ENCODE results near the gene GPAT3. TPM values are rescaled to one million over a fixed set of nuclear protein-coding genes. Genes with fewer than 3 reads are reported as not detected.

The GPAT3 gene
- total and polyA plus RNA-seq, 2 donors, result 9.5 to 13.8 TPM

DNA sequence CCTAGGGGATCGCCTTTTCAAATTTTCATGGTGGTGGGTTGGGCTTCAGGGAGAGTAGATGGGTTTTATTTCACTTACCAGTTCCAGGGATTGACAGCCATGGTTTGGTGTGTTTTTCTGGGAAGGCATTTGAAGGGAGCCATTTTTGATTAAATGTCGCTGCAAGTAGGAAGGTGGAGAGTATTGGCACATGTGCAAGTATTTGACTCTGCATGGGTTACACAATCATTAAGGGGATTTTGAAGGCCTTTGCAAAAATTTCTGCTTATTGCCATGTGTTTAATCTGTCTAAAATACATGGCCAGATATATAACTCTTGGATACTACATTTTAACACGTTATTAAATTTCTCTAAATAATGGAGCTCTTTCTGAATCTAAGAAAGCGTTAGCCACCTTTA, 55.1 kb downstream of the GPAT3 start:
- 74% methylated on average over 4 of the region's 4 CpGs for WGBS
- Histone ChIP-seq H3K4me3 (ENCODE audit: low read depth, low read length) (no peak overlapping the region), H3K4me1 (ENCODE audit: insufficient read depth) (no peaks in the 10 kb centered on the region), H3K36me3 (ENCODE audit: insufficient read depth) (no peaks in the 10 kb centered on the region), H3K27ac (ENCODE audit: low read depth) (no peak overlapping the region)
- DNase-seq (ENCODE audit: extremely low spot score), result no peak

DNA sequence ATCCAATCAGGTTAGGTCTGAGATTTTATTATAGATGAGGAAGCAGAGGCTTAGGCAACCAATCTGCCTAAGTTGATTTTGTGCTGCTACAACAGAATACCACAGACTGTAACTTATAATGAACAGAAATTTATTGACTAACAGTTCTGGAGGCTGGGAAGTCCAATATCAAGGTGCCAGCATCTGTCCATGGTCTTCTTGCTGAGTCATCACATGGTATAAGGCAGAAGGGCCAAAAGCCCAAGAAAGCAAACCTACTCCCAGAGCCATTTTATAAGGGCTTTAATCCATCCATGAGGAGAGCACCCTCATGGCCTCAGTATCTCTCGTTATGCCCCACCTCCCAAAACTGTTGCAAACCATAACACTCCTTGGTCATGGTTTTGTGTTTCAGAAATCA, 55.8 kb downstream of the GPAT3 start:
- H3K27ac ChIP-seq (ENCODE audit: low read depth), result no peak overlapping the region
- H3K4me1 ChIP-seq (ENCODE audit: insufficient read depth), result no peaks in the 10 kb centered on the region
- H3K4me3 ChIP-seq (ENCODE audit: low read depth, low read length), result no peak overlapping the region
- no peaks in the 10 kb centered on the region for H3K36me3 ChIP-seq (ENCODE audit: insufficient read depth)
- DNase-seq (ENCODE audit: extremely low spot score), result no peak
- 94% methylated on average over 1 of the region's 1 CpG for whole genome bisulfite sequencing

DNA sequence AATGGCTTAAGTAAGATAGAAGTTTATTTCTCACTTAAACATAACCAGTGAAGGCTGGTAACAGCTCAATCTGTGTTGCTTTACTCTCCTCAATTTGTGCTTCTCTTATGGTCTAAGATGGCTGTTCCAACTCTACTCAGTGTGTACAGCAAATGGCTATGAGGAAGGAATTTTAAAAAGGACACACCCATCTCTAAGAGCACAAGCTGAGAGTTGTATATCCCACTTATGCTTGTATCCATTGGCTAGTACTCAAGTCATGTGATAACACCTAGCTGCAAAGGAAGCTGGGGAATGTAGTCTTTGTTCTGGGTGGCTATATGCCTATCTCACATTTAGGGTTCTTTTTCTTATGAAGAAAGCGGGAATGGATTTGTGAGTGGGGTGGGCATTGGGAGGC, 63.3 kb downstream of the GPAT3 start:
- no peak for DNase-seq (ENCODE audit: extremely low spot score)
- 98% methylated on average over 1 of the region's 1 CpG for WGBS
- H3K36me3 ChIP-seq (ENCODE audit: insufficient read depth), result no peaks in the 10 kb centered on the region
- no peaks in the 10 kb centered on the region for H3K4me1 ChIP-seq (ENCODE audit: insufficient read depth)
- H3K4me3 ChIP-seq (ENCODE audit: low read depth, low read length), result no peak overlapping the region
- no peak overlapping the region for H3K27ac ChIP-seq (ENCODE audit: low read depth)

DNA sequence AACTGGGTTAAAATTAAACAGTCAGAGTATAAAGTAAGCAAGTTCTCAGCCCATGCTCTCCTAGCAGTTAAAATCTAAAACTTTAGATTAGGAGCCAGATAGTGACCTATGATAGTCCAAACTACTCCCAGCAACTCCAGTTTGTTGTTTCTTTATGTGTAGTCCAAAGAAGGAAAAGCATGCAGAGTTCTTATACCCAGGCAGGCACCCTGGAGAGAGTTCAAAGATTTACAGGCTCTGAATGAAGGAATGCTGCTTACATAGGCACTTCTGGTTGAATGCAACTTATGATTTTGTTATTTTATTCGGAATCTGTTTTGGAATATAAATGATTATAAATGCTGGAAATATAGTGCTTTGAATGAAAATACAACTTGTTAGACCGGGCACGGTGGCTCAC, 67.2 kb downstream of the GPAT3 start:
- Histone ChIP-seq H3K4me3 (ENCODE audit: low read depth, low read length) (no peak overlapping the region), H3K4me1 (ENCODE audit: insufficient read depth) (peaks cover 1% of the 10 kb centered on the region), H3K27ac (ENCODE audit: low read depth) (no peak overlapping the region), H3K36me3 (ENCODE audit: insufficient read depth) (no peaks in the 10 kb centered on the region)
- no peak for DNase-seq (ENCODE audit: extremely low spot score)
- 44% methylated on average over 3 of the region's 3 CpGs for WGBS

DNA sequence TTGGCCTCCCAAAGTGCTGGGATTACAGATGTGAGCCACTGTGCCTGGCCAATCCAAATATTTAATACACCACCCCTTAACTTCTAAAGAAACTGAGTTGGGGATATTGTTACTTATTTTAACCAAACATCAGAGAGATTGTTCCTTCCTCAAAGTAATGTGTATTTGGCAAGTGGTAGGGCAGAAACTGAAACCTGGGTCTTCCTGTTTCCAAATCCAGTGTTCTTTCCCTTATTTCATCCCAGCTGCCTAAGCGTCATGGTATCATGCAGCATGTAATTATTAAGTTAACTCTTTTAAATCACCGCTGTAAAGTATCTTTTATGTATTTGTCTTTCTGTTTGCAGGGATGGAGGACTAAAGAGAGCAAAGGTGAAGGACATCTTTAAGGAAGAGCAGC, 68.4 kb downstream of the GPAT3 start:
- no peak overlapping the region for H3K4me3 ChIP-seq (ENCODE audit: low read depth, low read length)
- H3K27ac ChIP-seq (ENCODE audit: low read depth), result no peak overlapping the region
- no peaks in the 10 kb centered on the region for H3K36me3 ChIP-seq (ENCODE audit: insufficient read depth)
- DNase-seq (ENCODE audit: extremely low spot score), result no peak
- peaks cover 1% of the 10 kb centered on the region for H3K4me1 ChIP-seq (ENCODE audit: insufficient read depth)
- WGBS, result 88% methylated on average over 2 of the region's 2 CpGs

DNA sequence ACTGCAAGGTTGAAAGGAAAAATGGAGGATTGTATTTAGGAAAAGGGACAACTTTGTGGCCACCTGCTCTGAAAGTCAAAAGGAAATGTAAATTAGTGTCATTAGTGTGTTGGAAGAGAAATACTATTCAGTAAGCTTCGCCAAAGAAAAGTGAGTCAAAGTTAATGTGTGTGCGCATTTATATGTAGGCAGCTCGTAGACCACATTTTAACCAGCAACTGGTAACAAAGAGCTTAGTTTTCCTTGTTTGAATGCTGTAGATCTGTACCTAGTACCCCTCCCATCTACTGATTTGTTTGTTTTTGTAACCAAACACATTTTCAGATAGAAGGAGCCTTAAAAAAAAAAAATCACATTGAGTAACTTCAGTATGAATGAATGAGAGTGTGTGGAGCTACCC, 69.3 kb downstream of the GPAT3 start:
- Histone ChIP-seq H3K27ac (ENCODE audit: low read depth) (no peak overlapping the region), H3K4me1 (ENCODE audit: insufficient read depth) (peaks cover 1% of the 10 kb centered on the region), H3K4me3 (ENCODE audit: low read depth, low read length) (no peak overlapping the region), H3K36me3 (ENCODE audit: insufficient read depth) (no peaks in the 10 kb centered on the region)
- 87% methylated on average over 3 of the region's 3 CpGs for WGBS
- DNase-seq (ENCODE audit: extremely low spot score), result no peak

DNA sequence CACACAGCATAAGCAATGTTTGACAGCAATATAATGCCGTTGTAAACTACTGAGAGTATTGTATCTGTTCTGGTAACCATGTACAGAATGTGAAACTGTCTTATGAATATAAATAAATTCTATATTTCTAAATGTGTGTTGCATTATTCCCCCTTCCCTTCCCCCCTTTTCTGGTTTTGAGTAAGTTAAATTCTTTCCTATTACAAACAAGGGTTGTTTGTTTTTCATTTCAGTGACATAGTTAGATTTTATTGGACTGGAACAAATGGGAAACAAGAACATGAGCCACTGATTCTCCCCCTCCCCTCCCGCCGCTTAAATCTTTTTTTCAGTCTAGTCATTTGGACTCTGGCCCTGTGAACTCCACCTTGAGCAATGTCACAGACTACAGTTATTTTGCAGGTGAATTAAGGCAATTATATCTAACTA, 69.8 kb downstream of the GPAT3 start:
- WGBS, result 32% methylated on average over 3 of the region's 3 CpGs
- H3K4me1 ChIP-seq (ENCODE audit: insufficient read depth), result peaks cover 1% of the 10 kb centered on the region

DNA sequence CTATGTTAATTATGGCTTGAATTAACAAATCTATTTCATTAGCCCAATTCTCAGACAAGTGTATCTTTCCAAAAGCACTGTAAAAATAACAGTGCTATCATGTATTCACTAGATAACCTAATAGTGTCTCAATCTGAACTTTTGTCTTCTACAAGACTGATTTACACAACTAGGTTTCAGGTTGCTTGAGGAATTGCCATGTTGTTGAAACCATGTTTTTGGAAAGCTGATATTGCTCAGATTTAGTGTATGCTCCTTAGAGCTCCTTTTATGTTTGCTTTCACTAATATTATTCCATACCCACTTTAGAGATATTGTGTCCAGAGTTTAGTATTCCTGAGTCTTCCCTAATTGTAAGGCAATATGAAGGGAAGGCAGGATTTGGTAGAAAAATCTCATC, 70.6 kb downstream of the GPAT3 start:
- no peak for DNase-seq (ENCODE audit: extremely low spot score)
- Histone ChIP-seq H3K4me3 (ENCODE audit: low read depth, low read length) (no peak overlapping the region), H3K27ac (ENCODE audit: low read depth) (no peak overlapping the region)

More for the DNA sequence above, 69.8 kb downstream of the GPAT3 start:
- no peaks in the 10 kb centered on the region for H3K36me3 ChIP-seq (ENCODE audit: insufficient read depth)
- no peak for DNase-seq (ENCODE audit: extremely low spot score)
- no peak overlapping the region for H3K4me3 ChIP-seq (ENCODE audit: low read depth, low read length)
- no peak overlapping the region for H3K27ac ChIP-seq (ENCODE audit: low read depth)

DNA sequence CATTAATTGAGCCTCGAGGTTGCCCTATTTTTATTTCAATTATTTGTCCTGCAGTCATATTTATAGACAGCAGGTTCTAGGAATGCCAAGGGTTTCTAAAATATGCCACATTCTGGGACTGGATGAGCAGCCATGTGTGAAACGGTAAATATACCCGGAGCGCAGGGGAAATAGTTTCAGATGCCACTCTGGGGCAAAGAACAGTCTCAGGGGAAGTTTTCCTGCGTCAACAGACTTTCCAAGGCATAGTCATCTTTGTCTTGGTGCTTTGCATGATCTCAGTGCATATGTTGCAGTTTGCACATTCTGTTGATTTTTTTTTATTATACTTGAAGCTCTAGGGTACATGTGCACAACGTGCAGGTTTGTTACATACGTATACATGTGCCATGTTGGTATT, 71.0 kb downstream of the GPAT3 start:
- 64% methylated on average over 7 of the region's 7 CpGs for WGBS
- Histone ChIP-seq H3K4me1 (ENCODE audit: insufficient read depth) (peaks cover 1% of the 10 kb centered on the region), H3K4me3 (ENCODE audit: low read depth, low read length) (no peak overlapping the region), H3K36me3 (ENCODE audit: insufficient read depth) (no peaks in the 10 kb centered on the region), H3K27ac (ENCODE audit: low read depth) (no peak overlapping the region)
- DNase-seq (ENCODE audit: extremely low spot score), result no peak

More for the DNA sequence above, 70.6 kb downstream of the GPAT3 start:
- no peaks in the 10 kb centered on the region for H3K36me3 ChIP-seq (ENCODE audit: insufficient read depth)
- H3K4me1 ChIP-seq (ENCODE audit: insufficient read depth), result peaks cover 1% of the 10 kb centered on the region

DNA sequence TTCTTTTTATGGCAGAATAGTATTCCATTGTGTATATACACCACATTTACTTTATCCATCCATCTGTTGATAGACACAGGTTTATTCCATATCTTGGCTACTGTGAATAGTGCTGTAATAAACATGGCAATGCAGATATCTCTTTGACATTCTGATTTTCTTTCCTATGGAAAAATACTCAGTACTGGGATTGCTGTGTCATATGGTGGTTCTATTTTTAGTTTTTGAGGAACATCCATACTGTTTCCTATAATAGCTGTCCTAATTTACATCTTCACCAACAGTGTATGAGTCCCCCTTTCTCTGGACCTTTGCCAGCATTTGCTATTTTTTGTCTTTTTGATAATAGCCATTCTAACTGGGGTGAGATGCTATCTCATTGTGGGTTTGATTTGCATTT, 73.5 kb downstream of the GPAT3 start:
- no peak for DNase-seq (ENCODE audit: extremely low spot score)
- Histone ChIP-seq H3K27ac (ENCODE audit: low read depth) (no peak overlapping the region), H3K36me3 (ENCODE audit: insufficient read depth) (no peaks in the 10 kb centered on the region), H3K4me3 (ENCODE audit: low read depth, low read length) (no peak overlapping the region), H3K4me1 (ENCODE audit: insufficient read depth) (peaks cover 1% of the 10 kb centered on the region)

DNA sequence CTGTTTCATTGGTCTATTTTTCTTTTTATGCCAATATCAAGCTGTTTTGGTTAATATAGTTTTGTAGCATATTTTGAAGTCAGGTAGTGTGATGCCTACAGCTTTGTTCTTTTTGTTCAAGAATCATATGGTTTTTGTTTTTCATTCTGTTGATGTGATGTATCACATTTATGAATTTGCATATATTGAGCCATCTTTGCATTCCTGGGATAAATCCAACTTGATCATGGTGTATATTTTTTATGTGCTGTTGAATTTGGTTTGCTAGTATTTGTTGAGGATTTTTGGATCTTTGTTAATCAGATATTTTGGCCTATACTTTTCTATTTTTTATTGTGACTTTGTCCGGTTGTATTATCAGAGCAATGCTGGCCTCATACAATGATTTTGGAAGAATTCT, 74.8 kb downstream of the GPAT3 start:
- DNase-seq (ENCODE audit: extremely low spot score), result no peak
- WGBS, result 95% methylated on average over 1 of the region's 1 CpG

DNA sequence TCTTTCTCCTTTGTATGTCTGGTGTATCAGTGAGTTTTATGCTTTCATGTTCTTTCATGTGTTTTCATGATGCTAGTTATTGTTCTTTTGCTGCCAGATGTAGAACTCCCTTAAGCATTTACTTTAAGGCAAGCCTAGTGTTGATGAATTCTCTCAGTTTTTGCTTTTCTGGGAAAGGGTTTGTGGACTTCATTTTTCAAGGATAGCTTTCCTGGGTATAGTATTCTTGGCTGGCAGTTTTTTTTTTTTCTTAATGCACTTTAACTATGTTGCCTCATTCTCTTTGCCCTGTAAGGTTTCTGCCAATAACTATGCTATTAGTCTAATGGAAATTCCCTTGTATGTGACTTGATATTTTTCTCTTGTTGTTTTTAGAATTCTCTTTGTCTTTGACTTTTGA, 77.1 kb downstream of the GPAT3 start:
- H3K27ac ChIP-seq (ENCODE audit: low read depth), result no peak overlapping the region
- no peak overlapping the region for H3K4me3 ChIP-seq (ENCODE audit: low read depth, low read length)
- no peak for DNase-seq (ENCODE audit: extremely low spot score)
- H3K4me1 ChIP-seq (ENCODE audit: insufficient read depth), result no peaks in the 10 kb centered on the region
- no peaks in the 10 kb centered on the region for H3K36me3 ChIP-seq (ENCODE audit: insufficient read depth)

More for the DNA sequence above, 74.8 kb downstream of the GPAT3 start:
- Histone ChIP-seq H3K4me3 (ENCODE audit: low read depth, low read length) (no peak overlapping the region), H3K4me1 (ENCODE audit: insufficient read depth) (peaks cover 1% of the 10 kb centered on the region), H3K36me3 (ENCODE audit: insufficient read depth) (no peaks in the 10 kb centered on the region), H3K27ac (ENCODE audit: low read depth) (no peak overlapping the region)

DNA sequence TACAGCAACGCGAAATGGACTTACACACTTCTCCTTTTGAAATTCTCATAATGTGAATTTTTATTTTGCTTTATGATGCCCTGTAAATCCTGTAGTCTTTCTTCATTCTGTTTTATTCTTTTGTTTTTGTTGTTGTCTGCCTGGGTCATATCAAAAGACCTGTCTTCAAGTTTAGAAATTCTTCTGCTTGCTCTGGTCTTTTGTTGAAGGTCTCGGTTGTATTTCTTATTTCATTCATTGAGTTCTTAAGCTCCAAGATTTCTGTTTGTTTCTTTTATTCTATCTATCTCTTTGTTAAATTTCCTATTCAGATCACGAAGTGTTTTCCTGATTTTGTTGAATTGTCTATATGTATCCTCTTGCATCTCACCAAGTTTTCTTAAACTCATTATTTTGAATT, 78.1 kb downstream of the GPAT3 start:
- H3K27ac ChIP-seq (ENCODE audit: low read depth), result no peak overlapping the region
- H3K4me1 ChIP-seq (ENCODE audit: insufficient read depth), result no peaks in the 10 kb centered on the region
- WGBS, result 95% methylated on average over 4 of the region's 4 CpGs
- no peaks in the 10 kb centered on the region for H3K36me3 ChIP-seq (ENCODE audit: insufficient read depth)
- no peak overlapping the region for H3K4me3 ChIP-seq (ENCODE audit: low read depth, low read length)
- DNase-seq (ENCODE audit: extremely low spot score), result no peak

DNA sequence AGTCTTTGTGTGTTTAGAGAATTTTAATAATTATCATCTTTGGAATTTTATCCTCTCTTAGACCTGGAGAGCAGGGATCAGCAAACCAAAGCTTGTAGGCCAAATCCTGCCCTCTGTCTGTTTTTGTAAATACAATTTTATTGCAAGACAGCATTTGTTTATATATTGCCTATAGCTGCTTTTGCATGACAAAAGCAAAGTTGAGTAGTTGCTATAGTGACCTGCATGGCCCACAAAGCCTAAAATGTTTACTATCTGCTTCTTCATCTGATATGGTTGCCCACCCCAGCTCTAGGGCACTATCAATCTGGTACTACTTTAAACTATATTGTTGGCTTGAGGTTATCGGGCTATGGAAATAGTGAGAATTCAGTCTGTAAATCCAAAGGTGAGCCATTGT, 80.3 kb downstream of the GPAT3 start:
- Histone ChIP-seq H3K4me1 (ENCODE audit: insufficient read depth) (no peaks in the 10 kb centered on the region), H3K36me3 (ENCODE audit: insufficient read depth) (no peaks in the 10 kb centered on the region), H3K4me3 (ENCODE audit: low read depth, low read length) (no peak overlapping the region), H3K27ac (ENCODE audit: low read depth) (no peak overlapping the region)
- DNase-seq (ENCODE audit: extremely low spot score), result no peak
- 75% methylated on average over 1 of the region's 1 CpG for WGBS

DNA sequence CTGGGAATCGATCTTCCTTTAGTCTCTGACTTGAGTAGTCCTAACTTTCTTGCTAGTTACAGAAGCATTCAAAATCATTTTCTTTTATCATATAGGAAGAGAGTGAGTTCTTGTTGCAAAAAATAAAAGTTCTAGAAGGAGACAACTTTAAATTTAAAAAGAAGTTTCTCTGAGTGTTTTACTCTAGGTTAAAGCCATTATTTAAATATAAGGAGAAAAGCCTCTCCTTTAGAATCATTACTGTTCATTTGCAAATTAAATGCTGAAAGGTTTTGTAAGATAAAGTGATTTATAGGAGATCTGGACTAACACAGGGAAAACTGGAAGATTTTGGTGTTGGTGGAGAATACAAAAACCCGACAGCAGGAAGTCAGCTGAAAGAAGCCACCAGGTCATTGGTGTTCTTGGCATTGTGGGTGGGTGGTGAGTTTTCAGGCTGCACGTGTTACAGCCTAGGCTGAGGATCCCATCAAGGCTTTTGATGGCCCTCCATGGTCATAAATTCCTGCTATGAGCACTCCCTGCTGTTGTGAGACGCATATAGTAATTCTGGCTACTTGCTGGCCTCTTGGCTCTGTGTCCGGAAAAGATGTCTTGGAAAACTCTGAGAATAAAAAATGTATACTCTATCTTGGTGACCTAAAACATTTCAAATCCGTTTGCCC, 81.6 kb downstream of the GPAT3 start:
- no peaks in the 10 kb centered on the region for H3K4me1 ChIP-seq (ENCODE audit: insufficient read depth)
- no peak overlapping the region for H3K27ac ChIP-seq (ENCODE audit: low read depth)
- H3K36me3 ChIP-seq (ENCODE audit: insufficient read depth), result no peaks in the 10 kb centered on the region
- 27% methylated on average over 6 of the region's 6 CpGs for WGBS
- no peak for DNase-seq (ENCODE audit: extremely low spot score)
- H3K4me3 ChIP-seq (ENCODE audit: low read depth, low read length), result no peak overlapping the region

Measured in urinary bladder (tissue), 4 donors.